CD4-positive, alpha-beta T cell (primary cell): Measurements from ENCODE around the gene SLC2A2. TPM values are rescaled to one million over a fixed set of nuclear protein-coding genes. Genes with fewer than 3 reads are reported as not detected.

Experiments
- ATAC-seq: fragments of 200-7000 bp; cut with Tn5 transposase; one replicate; pipeline ENCODE4 v1.10.0; 2022; ENCODE audit warnings: mild to moderate bottlenecking; ENCODE audit not compliant: poor library complexity
- CTCF ChIA-PET: fragments of 350-600 bp; sonication (Branson Sonifier 250); formaldehyde crosslinking; loops from one replicate; lab custom pipeline; 2021; ENCODE audit warnings: antibody characterized with exemption, inconsistent platforms; lab: Charles Lee
- POLR2A ChIA-PET: fragments of 350-600 bp; sonication (Branson Sonifier 250); formaldehyde crosslinking; loops from one replicate; lab custom pipeline; 2021; ENCODE audit warnings: antibody characterized with exemption, inconsistent platforms; lab: Charles Lee
- DNase-seq, 14 experiments: peaks; one replicate each; pipeline ENCODE4 v3.0.0-alpha.2; 2013 to 2020; ENCODE audit warnings: mixed read lengths in 2 of 14
- H3K27ac ChIP-seq, 2 donors: one replicate each; pipeline versions ENCODE4 v1.5.1 to v1.7.0; 2013; ENCODE audit warnings: low read length in 2 of 2, low read depth in 1 of 2, mild to moderate bottlenecking in 1 of 2
- H3K27me3 ChIP-seq, 2 experiments: 1 replicate in 1 of 2; 2 replicates in 1 of 2; pipeline versions ENCODE4 v1.6.1 to v1.7.0; 2013; ENCODE audit warnings: low read length in 2 of 2, control low read depth in 1 of 2, mild to moderate bottlenecking in 1 of 2, moderate library complexity in 1 of 2; ENCODE audit not compliant: insufficient read depth in 2 of 2, control insufficient read depth in 1 of 2
- H3K36me3 ChIP-seq: one replicate; pipeline ENCODE4 v1.6.1; 2013; ENCODE audit warnings: low read length, control low read depth; ENCODE audit not compliant: insufficient read depth
- H3K4me1 ChIP-seq: one replicate; pipeline ENCODE4 v1.6.1; 2013; ENCODE audit warnings: low read length, control low read depth; ENCODE audit not compliant: insufficient read depth
- H3K4me3 ChIP-seq: one replicate; pipeline ENCODE4 v1.5.1; 2013; ENCODE audit warnings: mild to moderate bottlenecking, low read length, moderate library complexity
- H3K9me3 ChIP-seq, 2 experiments: 1 replicate in 1 of 2; 2 replicates in 1 of 2; pipeline versions ENCODE4 v1.6.1 to v1.7.0; 2013; ENCODE audit warnings: low read length in 2 of 2, mild to moderate bottlenecking in 2 of 2, control low read depth in 1 of 2, moderate library complexity in 1 of 2; ENCODE audit not compliant: control insufficient read depth in 1 of 2, insufficient read depth in 1 of 2
- H3K27ac Mint-ChIP-seq: one replicate; pipeline ENCODE4 v1.8.0; 2020; ENCODE audit warnings: mixed read lengths
- H3K27me3 Mint-ChIP-seq: one replicate; pipeline ENCODE4 v1.8.0; 2021; ENCODE audit warnings: mixed read lengths
- H3K36me3 Mint-ChIP-seq: one replicate; pipeline ENCODE4 v1.8.0; 2021; ENCODE audit warnings: low read depth, mixed read lengths
- H3K4me1 Mint-ChIP-seq: one replicate; pipeline ENCODE4 v1.8.0; 2021; ENCODE audit warnings: low read depth, mixed read lengths
- H3K4me3 Mint-ChIP-seq: one replicate; pipeline ENCODE4 v1.8.0; 2020; ENCODE audit warnings: mild to moderate bottlenecking, mixed read lengths
- H3K9me3 Mint-ChIP-seq: one replicate; pipeline ENCODE4 v1.8.0; 2020; ENCODE audit warnings: mixed read lengths
- intact Hi-C, 2 experiments: fragments of 100-400 bp; cut with DNase I in 1 of 2; cut with micrococcal nuclease in 1 of 2; formaldehyde crosslinking; loops; one replicate each; pipeline versions ENCODE4 v1.15.1 to v1.9.0; 2023 to 2025; cut with DNase I, micrococcal nuclease
- polyA plus RNA-seq, 2 donors: library from polyadenylated mRNA; unstranded; fragments of 120-200 nt; gene quantifications; one replicate each; pipeline ENCODE4 v1.2.1, GENCODE V29; 2013
- total RNA-seq, 174 experiments: library from RNA in 2 of 174; stranded (reverse) in 2 of 174; gene quantifications; one replicate each; pipeline ENCODE4 v1.2.3 and lab custom pipeline; 2021 to 2026
- TF ChIP-seq, protein P1 (sequence below): fragments of 200-600 bp; IDR thresholded peaks from one replicate; pipeline ENCODE4 v1.8.0; 2022; ENCODE audit warnings: antibody characterized with exemption, mild to moderate bottlenecking

The SLC2A2 gene
- total RNA-seq (not detected), total RNA-seq (lab: John Stamatoyannopoulos, UW) (0 to 0.19 (median 0) reads per million in 172 experiments)
- polyA plus RNA-seq (2013, experiment 1 of 2), result not detected
- polyA plus RNA-seq (2013, experiment 2 of 2), result not detected

DNA sequence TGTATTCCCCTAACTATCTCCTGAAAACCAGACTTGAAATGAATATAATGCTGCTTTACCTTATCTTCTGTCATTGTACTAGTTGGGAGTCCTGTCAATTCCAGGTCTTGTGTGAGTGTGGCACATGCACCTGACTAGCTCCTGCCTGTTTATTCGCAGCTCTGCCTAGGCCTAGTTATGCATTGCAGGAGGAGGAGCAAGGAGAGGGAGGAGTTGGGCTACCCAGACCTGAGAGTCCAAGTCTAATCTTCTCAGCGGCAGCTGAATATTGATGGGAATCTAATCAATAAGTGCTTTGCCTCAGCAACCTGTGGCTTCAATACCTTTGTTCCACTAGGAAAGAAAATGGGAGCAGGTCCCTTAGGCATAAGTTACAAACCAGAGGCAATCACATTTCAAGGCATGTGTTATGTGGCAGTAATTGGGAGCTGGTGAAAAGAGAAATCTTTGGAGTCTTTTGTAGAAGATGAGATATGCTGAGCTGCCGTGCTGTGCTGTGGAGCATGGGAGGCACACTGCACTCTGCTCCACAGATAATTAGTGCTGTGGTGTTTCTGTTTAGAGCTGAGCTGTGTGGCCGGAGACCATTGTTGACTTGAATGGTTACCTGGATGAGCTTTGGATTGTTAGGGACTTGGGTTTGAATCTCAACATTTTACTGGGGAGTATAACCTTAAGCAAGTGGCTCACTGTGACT, at the start of gene SLC2A2:
Gene SLC2A2 (minus strand): TSS at position 124 of the 697 bp plus-strand sequence. CDS start 50 bp downstream, at position 74.
- Mint-ChIP-seq H3K27ac (no peak within 1 kb of the TSS), H3K4me3 (no peak within 1 kb of the TSS)

DNA sequence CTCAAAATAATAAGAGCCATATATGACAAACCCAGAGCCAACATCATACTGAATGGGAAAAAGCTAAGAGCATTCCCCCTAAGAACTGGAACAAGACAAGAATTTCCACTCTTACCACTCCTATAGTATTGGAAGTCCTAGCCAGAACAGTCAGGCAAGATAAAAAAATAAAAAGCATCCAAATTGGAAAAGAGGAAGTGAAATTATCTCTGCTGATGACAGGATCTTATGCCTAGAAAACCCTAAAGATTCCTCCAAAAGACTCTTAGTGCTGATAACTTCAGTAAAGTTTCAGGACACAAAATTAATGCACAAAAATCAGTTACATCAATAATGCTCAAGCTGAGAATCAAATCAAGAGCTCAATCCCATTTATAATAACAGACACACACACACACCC, 45.9 kb upstream of the SLC2A2 start:
- peaks cover 85% of the 10 kb centered on the region for H3K36me3 ChIP-seq
- TF ChIP-seq, protein P1, sequence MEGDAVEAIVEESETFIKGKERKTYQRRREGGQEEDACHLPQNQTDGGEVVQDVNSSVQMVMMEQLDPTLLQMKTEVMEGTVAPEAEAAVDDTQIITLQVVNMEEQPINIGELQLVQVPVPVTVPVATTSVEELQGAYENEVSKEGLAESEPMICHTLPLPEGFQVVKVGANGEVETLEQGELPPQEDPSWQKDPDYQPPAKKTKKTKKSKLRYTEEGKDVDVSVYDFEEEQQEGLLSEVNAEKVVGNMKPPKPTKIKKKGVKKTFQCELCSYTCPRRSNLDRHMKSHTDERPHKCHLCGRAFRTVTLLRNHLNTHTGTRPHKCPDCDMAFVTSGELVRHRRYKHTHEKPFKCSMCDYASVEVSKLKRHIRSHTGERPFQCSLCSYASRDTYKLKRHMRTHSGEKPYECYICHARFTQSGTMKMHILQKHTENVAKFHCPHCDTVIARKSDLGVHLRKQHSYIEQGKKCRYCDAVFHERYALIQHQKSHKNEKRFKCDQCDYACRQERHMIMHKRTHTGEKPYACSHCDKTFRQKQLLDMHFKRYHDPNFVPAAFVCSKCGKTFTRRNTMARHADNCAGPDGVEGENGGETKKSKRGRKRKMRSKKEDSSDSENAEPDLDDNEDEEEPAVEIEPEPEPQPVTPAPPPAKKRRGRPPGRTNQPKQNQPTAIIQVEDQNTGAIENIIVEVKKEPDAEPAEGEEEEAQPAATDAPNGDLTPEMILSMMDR, result no peak
- no peak overlapping the region for H3K4me3 Mint-ChIP-seq
- H3K9me3 Mint-ChIP-seq, result no peaks in the 10 kb centered on the region
- no peaks in the 10 kb centered on the region for H3K4me1 ChIP-seq
- H3K27me3 Mint-ChIP-seq, result no peaks in the 10 kb centered on the region
- peaks cover 94% of the 10 kb centered on the region for H3K36me3 Mint-ChIP-seq
- intact Hi-C loops, result no loop called here
- no peak overlapping the region for H3K4me3 ChIP-seq
- DNase-seq, result no peak
- no peaks in the 10 kb centered on the region for H3K4me1 Mint-ChIP-seq
- H3K27ac Mint-ChIP-seq, result no peak overlapping the region
- ChIA-PET CTCF (no interaction called here), POLR2A (no interaction called here)
- no peaks in the 10 kb centered on the region for H3K27me3 ChIP-seq
- no peak for ATAC-seq
- H3K9me3 ChIP-seq, result no peaks in the 10 kb centered on the region
- no peak overlapping the region for H3K27ac ChIP-seq

More for the DNA sequence above, at the start of gene SLC2A2:
- CTCF ChIA-PET, result no interaction called here
- Histone ChIP-seq H3K36me3 (no peaks in the 10 kb centered on the region), H3K9me3 (no peaks in the 10 kb centered on the region), H3K4me3 (no peak within 1 kb of the TSS), H3K27ac (no peak within 1 kb of the TSS), H3K4me1 (peaks cover 6% of the 10 kb centered on the region), H3K27me3 (peaks cover 5 to 9% of the 10 kb centered on the region in 2 experiments)
- ATAC-seq (no peak), DNase-seq (no peak)
- Mint-ChIP-seq H3K4me1 (no peaks in the 10 kb centered on the region), H3K9me3 (no peaks in the 10 kb centered on the region), H3K36me3 (no peaks in the 10 kb centered on the region), H3K27me3 (peaks cover 31% of the 10 kb centered on the region)
- intact Hi-C loops, result no loop called here
- POLR2A ChIA-PET, result no interaction called here
- TF ChIP-seq, protein P1, result no peak

DNA sequence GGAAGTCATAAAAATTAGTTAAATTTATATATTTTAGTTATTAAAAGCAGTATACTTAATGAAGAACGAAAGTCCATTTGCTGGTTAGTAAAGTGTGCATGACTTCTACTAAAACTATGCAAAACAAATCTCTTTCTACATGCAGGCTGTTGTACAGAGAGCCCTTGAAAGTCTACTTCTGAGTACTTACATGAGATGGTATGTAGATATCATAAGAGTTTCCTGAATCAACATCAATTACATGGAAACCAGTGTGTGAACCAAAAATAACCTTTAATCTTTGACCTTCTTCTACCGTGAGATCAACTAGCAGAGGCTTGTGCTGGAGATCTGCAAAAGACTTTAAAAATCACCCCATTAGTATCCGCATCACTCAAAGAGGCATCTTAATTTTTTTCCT, 42.1 kb upstream of the SLC2A2 start:
- intact Hi-C loops, result no loop called here
- POLR2A ChIA-PET, result no interaction called here
- Histone ChIP-seq H3K4me3 (no peak overlapping the region), H3K27ac (no peak overlapping the region), H3K9me3 (no peaks in the 10 kb centered on the region), H3K4me1 (no peaks in the 10 kb centered on the region), H3K36me3 (peaks cover 84% of the 10 kb centered on the region), H3K27me3 (no peaks in the 10 kb centered on the region)
- Mint-ChIP-seq H3K4me3 (no peak overlapping the region), H3K4me1 (no peaks in the 10 kb centered on the region), H3K27ac (no peak overlapping the region), H3K27me3 (no peaks in the 10 kb centered on the region), H3K9me3 (no peaks in the 10 kb centered on the region), H3K36me3 (peaks cover 99% of the 10 kb centered on the region)
- DNase-seq (no peak), ATAC-seq (no peak)
- CTCF ChIA-PET, result no interaction called here
- TF ChIP-seq, protein P1, result no peak
